NCI-H524 treated with DMSO at 0.1 percent for 48 hours (cell line): ENCODE results near the gene CYP2U1.

ENCODE experiments used
- DNase-seq: peaks from one replicate; lab custom pipeline; 2025; lab: John Stamatoyannopoulos, UW

Gene CYP2U1

DNA sequence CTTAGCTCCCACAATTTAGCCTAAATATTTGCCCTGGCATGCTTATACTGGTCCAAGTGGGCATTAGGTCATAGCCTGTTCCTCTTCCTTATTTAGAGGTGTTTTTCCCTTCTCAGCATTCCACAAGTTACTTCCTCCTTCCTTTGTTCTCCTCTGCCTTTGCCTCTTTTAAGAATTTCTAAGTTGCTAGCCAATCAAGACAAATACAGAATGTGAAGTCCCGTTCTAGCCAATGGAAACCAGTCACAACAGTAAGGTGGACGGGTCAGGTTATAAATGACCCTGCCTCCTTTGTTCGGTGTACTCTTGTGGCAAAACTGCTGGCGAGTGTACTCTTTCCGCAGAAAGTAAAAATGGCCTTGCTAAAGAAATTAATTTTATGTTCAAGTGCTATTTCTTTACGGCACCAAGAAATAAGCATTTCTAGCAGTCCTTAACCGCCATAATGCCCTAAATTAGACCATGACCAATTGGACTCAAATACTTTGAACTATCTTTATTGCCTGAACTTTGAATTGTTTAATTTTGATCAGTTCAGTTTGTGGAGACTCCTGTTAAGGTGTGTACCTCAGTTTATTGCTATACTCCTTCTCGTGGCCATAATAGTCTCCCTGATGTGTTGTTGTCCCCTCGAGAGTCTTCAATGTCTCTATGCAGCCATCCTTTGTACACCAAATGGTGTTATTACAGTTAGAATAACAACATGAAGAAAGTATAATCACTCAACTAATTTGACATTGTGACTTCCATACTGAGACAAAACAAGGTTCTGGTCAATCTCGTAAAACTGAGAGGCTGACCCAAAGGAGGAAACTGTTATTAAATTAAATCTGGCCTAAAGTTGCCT is 56.8 kb downstream of the CYP2U1 start:
- no peak for DNase-seq

DNA sequence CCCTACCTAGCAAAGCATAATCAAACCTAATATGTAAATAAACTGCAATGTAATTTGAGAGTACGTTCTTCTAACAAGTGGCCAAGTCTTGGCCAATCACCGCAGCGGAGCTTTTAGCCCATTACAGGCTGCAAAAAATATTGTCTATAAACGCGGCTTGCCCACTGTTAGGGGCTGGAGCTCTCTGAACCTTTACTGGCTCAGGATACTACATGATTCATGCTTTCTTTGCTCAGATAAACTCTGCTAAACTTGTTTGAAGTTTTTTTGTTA is 57.4 kb downstream of the CYP2U1 start:
- peak; percentile 1 for DNase-seq

DNA sequence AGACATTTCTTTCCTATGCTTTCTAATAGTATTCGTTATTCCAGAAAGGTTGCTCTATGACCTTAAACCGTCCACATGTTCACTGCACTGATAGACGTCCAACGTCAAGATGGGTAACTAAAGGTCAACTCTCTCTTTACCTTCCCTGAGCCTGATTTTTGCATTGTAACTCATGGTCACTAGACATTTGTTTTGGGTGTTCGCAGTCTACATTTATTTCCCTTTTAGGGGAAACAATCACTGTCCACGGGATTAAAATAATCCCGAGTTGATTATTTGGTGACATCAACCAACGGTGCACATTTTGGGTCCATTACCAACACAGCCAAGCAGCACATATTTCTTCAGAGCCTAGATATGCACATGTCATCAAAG is 57.8 kb downstream of the CYP2U1 start:
- no peak for DNase-seq

DNA sequence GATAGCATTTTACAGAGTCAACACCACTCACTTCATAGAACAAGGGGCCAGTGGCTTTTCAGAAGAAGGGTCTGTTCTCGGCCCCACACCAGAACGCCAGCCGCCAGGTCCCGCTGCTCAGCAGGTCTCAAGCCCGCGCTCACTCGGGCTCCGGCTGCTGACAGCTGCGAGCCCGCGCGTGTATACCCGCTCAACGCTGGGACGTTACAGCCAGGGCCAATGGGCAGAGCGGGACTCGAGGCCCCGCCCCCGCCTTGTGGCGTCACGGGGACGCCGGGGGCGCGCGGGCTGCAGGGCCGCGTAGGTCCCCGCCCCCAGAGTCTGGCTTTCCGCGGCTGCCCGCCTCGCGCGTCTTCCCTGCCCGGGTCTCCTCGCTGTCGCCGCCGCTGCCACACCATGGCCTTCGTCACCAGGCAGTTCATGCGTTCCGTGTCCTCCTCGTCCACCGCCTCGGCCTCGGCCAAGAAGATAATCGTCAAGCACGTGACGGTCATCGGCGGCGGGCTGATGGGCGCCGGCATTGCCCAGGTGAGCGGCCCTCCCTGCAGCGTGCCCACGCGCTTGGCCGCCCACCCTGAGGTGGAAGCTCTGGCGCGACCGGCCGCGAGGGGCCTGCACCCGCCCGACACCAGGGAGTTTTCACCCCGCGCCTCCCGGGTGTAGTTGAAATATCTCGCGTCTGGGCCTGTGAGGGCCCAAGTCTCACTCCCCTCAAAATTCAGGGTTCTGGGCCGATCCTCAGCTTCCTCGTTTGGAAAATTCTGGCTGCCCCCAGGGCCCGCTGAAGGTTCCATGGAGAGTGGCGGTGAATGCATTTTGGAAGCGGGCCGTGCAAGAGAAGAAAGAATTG is 58.4 kb downstream of the CYP2U1 start, which contains the start of gene HADH:
HADH (plus strand) TSS at position 353 of the 850 bp plus-strand sequence; CDS start at position 397, 44 bp downstream.
- DNase-seq: peak; percentile 45

DNA sequence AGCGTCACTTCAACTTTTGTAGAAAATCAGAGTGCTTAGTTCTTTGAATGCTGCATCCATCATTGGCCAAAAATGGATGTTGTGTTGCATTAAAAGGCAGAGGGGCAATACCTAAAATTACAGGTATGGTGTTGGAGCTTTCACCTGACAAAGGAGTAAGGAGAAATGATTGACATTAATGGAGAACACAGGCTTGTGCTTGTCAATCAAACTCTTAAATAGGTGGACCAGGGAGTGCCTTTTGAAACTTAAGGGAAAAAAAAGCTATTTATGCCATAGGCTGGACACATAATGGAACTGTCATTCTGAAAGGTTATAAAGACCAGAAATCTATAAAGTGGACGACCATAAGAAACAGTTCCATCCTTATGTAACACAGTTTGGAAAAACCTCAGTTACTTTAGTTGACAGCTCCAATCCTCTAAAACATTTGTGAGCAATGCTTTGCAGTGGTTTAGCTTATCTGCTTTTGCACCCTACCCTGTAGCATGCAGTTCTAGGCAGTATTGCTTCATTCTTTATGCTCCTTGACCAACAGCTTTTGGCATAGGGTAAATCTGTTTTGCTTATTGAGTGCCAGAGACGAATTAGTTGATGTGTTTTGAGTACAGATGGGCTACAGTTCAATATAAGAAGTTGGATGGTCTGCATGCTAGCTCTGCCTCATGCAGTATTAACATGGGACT is 60.7 kb downstream of the CYP2U1 start:
- no peak for DNase-seq

DNA sequence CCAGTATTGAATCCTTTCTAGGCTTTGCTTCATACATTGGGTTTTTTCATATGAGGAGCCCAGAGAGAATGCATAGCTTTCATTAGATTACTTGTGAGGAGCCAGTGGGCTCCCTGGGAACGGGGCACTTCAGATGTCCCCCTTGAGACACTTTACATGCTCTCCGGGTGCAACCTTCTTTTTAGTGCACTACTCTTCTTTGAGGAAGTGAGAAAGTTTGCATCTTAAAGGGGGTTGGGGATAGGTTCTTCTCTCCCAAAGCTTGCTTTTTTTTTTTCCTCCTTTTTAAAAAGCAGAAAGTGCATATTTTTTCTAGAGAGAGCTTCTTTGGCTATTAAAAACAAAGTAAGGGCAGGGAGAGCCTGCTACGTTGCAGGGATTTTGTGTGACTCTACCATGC is 62.6 kb downstream of the CYP2U1 start:
- no peak for DNase-seq

DNA sequence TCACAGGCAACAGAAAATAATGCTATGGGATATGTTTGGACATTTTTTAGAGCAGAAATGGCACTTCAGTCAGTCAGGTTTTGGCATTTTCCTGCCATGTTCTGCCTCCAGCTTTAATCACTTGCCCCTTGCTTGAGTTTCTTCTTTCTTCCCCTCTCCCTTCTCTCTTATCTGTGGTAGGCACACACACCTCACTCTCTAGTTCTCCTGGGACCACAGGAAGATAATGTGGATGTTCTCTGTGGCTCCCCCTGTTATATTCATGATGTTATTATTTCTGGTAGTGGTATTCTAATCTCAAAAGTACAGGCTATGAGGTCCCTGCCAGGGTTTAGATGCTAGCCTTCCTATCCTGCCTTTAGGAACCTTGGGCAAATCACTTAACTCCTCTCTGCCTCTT is 63.5 kb downstream of the CYP2U1 start:
- DNase-seq: no peak

DNA sequence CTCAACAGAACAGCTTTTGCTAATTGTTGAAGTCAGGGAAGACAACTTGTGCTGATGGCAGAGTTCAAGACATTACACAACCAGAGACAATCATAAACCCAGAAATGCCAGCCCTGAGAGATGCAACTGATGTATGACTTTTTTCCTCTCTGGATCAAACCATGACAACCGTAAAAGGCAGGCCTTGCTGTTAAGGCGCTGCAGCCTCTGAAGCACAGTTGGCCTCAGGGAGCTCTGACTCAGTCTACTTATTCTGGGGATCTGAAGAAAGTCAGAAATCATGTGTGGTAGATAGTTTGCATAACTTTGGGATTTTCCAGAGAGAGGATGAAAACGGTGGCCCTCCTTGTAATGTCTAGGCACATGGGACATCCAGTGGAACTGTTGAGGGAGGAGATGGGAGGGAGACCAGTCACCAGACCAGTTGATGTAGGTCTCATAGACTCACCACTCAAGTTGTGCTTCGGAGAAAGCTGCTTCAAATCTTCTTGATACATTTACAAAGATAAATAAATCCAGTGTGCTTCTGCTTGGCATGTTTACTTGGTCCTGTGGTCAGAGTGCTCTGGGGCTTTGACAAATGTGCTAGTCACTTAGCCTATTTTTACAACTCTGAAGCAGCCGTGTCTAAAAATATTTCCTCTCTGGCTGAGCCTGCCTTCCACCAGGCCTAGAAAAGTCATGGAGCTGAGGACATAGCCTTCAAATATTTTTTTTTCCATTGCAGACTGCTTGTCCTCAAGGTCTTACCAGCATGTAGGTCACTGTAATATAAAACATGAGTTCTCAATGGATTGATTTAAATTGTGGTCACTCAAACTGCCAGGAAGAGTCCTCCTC is 65.8 kb downstream of the CYP2U1 start:
- DNase-seq: no peak

DNA sequence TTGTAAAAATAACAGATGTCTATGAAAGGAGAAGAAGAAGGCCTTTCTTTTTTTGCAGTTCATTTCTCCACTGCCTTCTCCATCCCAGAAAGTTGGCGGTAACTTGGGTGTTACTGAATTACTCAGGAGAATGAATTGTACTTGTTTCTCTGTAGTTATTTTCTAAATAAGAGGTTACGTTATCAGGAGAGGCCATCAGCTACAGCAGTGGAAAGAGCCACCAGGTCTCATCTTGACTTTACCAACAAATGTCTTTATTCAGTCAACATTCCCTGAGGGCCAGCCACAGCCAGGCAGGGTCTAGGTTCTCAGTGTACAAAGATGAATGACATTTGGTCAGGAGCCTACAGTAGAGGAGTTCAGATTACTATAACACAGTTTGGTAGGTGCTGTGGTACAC is 66.4 kb downstream of the CYP2U1 start:
- DNase-seq: no peak

DNA sequence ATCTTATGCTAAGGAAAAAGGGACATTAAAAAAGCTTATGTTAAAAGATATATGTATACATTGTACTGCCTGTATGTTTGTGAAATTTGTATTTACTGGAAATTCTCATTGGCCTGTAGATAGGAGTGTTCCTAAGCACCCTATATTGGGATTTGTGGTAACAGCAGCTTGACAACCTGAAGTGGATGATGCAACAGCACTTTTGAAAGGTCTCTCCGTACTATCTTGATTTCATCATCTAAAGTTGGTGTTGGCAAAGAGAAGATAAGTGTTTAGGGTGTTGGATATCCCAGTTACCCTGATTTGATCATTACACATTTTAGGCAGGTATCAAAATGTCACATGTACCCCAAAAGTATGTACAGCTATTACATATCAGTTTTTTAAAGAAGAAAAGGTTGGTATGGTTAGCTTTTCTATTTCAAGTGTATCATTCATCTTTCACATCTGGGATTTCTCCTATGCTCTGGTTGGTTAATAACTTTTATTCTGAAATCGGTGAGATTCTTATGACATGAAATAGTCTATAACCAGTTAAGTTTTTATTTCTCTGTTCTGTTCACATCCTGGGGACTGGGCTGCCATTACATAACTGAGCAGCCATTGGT is 68.7 kb downstream of the CYP2U1 start:
- peak; percentile 1 for DNase-seq

DNA sequence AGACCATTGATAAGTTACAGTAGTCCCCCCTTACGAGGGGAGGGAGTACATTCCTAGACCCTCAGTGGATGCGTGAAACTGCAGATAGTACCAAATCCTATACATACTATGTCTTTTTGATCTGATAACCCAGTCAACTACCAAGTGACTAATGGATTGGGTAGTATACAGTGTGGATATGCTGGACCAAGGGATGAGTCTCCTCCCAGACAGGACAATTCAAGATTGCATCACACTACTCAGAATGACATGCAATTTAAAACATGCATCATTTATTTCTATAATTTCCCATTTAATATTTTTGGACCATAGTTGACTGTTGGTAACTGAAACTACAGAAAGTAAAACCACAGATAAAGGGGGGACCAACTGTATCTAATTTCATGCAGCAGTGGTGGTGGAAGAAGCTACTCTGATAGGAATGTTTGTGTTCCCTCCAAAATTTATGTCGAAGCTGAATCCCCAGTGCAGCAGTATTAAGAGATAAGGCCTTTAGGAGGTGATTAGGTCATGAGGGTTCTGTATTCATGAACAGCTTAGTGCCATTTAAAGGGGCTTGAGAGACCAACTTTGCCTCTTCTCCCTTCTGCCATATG is 70.3 kb downstream of the CYP2U1 start:
- no peak for DNase-seq
